Stimulated activated CD4-positive, alpha-beta T cell treated with anti-CD3 and anti-CD28 coated beads, Interleukin-1b, Interleukin-23, amount 100 ng/mL, for 1 hour (primary cell): Measurements from ENCODE around the gene UCKL1.
"Not testable (repeated sequence)": the region's sequence is repeated elsewhere in the genome, so short reads cannot be mapped to it uniquely, and the experiment has no call there.

Source experiments
- DNase-seq, 2 donors: peaks; one replicate each; pipeline ENCODE4 v3.0.0-alpha.2; 2020; ENCODE audit warnings: low read depth in 2 of 2

UCKL1 gene

DNA sequence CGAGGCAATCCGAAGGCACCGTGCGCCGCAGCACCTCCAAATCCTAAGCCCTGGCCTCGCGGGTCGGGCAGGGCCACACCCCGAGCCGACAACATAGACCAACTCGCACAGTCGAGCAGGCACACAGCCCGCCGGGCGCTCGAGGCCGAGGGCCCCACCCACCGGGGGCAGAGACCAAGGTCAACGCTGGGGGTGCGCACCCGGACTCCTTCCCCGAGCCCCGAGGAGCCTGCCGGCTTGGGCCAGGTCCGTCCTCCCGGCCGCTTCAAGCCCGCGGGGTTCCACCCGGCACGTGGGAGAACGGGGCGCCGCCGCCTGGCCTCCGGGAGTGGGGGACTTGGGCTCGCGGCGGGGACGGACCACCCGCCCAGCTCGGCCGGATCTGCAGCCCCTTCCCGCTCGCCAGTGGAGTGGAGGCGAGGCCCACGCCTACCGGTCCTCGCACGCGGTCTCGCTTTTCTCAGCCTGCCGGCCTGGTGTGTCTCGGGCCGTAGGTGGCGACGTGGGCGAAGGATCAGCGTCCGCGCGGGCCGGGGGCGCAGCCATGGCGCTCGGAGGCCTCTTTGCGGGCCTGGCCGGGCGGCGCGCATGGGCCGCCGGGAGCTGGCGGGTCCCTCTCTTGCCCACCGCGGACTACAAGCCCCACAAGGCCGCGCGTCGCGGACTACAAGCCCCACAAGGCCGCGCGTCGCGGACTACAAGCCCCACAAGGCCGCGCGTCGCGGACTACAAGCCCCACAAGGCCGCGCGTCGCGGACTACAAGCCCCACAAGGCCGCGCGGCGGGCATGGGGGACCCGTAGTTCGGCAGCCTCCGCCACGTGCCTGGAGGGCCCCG, at the start of gene UCKL1:
Gene UCKL1 (minus strand): TSS at position 590 of the 837 bp plus-strand sequence. CDS start 44 bp downstream, at position 546.
- DNase-seq, result peak; percentile 74 to 80

DNA sequence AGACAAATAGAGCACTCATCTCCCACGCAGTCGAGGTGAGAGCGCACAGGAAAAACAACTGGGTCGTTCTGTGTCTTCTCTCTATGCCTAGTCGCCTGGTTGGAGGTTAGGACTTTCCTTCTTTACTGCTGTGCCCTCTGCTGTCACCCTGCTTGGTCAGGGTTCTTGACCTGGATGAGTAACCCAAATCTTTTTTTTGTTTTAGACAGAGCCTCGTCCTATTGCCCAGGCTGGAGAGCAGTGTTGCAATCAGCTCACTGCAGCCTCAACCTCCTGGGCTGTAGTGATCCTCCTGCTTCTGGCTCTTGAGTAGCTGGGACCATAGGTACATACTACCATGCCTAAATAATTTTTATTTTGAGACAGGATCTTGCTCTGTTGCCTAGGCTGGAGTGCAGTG, 49.2 kb upstream of the UCKL1 start:
- DNase-seq, result no peak

DNA sequence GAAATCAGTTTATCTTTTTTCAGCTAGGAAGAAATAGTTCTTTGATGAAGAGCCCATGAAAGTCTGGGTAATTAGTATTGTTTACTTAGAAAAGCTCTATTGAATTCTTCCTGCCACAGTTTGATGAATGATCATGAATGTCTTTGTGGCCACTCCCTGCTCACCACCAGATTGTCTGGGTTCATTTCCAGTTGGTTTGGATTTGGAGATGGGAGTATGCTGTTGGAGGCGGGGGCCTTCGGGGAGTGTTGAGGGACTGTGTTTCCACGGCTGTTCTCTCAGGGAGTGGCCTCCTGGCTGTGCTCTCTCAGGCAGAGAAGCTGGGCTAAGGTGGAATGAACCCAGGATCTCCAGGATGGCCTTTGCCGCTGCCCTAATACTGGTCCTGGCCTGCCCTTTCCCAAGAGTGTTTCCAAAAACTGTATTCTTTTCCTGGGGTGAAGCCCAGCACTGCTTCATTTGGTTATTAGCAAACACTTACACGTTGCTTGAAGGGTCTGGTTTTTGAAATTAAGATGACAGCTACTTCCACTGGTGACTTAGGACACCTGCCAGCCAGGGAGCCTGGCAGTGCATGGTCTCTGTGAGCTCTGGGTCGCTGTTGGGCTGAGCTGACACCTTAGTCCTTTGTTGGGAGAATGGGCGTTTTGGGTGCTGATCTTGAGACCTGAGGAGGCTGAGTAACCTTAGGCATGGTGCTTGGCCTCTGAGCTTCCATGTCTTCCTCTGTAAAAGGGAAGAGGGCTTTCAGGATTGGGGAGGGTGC, 47.9 kb upstream of the UCKL1 start:
- DNase-seq, result no peak

DNA sequence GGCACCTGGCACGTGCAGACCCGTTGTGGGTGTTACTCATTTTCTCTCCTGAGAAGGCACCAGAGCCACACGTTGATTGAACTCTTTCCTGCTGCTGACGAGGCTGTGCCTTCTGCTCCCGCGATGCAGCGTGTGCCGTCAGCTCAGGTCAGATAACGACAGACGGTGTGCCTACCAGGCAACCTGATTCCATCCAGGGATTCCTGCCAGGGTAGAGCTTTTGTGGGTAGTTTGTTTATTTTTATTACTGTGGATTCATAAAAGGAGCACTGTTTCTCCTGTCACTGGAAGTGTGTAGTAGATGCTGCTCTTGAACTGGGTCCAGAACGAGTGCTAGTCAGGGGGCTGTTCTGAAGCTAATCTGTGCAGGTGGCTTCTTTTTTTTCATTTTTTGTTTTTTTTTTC, 45.4 kb upstream of the UCKL1 start:
- DNase-seq, result no peak

DNA sequence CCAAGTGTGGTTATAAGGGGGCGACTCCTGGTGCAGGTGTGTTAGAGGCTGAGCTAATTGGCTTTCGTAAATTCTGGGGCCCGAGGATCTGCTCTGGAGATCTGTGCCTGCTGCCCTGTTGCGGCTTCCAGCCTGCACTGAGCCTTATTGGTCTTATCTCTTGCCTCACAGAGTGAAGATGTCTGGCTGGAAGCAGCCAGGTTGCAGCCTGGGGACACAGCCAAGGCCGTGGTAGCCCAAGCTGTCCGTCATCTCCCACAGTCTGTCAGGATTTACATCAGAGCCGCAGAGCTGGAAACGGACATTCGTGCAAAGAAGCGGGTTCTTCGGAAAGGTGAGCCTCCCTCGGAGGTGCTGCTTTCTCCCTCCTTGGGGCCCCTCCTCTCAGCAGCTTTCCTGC, 44.7 kb upstream of the UCKL1 start:
- no peak for DNase-seq

DNA sequence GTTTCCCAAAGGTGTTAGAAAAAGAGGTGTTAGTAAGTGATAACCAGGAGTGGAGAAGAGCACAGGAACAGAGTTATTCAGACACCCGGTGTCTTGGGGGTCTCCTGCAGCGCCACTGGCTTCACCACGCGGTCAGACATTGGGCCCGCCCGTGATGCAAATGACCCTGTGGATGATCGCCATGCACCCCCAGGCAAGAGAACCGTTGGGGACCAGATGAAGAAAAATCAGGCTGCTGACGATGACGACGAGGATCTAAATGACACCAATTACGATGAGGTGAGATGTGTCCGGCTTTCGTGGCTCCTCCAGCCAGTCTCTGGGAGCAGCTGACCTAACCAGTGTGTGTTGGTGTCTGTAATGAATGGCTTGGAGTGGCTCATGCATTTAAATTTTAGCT, 26.7 kb upstream of the UCKL1 start:
- DNase-seq, result no peak

DNA sequence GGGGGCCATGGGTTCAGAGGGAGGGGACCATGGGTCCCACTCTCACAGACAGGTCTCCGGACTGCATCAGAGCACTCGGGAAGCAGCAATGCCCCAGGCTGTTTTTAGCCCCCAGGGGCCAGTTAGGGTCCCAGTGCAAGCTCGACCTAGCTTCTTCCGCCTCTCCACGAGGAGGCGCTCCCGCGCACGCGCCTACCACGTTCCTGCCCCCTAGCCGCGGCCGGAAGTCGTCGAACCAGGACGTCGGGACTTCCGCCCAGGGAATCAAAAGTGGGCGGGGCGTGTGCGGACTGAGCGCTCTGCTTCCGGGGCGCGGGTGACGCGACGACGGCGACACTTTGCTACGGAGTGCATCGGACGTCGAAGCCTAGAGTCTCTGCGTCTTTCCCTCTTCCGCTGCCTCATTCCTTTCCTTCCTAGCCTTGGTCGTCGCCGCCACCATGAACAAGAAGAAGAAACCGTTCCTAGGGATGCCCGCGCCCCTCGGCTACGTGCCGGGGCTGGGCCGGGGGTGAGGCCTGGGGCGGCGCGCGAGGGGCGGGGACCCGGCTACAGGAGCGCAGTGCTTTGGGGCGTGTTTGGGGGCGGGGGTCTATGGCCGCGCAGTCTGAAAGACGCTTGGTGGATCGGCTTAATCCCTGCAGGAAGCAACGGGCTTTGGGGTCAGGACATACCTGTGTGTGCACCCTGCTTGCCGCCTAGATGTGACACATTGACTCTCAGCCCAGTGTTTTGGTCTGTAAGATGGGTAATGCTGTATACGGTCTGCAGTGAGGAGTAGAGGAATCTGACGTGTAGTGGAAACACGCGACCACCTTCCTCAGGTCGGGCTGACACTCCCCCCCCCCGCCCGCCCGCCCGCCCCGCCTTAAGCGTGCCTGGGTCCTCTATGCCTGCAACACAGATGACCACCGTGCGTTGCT, 24.9 kb upstream of the UCKL1 start, which contains the start of gene PRPF6:
Gene PRPF6 (plus strand): TSS at position 327 of the 923 bp plus-strand sequence. CDS start 114 bp downstream, at position 441.
- DNase-seq, result peak; percentile 85 to 91

DNA sequence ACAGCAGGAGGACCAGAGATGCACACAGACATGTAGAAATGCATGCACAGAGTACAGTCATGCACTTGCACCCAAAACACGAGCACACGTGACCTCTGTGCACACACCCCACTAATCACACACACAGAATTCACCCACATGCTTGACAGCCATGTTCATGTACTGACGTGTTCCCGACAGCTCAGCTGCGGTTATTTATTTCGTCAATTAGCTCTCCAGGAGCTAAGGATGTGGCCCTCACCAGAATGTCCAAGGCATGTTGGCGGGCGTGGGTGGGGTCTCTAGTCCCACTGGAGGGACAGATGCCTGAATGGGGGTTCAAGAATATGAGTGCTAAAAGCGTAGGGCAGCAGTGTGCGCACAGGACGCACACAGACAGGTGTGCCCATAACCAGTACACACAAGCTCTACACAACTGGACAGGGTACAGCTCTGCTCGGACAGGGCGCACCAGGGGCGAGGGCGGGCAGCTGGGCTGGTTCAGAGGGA, 24.1 kb upstream of the UCKL1 start:
- no peak for DNase-seq

DNA sequence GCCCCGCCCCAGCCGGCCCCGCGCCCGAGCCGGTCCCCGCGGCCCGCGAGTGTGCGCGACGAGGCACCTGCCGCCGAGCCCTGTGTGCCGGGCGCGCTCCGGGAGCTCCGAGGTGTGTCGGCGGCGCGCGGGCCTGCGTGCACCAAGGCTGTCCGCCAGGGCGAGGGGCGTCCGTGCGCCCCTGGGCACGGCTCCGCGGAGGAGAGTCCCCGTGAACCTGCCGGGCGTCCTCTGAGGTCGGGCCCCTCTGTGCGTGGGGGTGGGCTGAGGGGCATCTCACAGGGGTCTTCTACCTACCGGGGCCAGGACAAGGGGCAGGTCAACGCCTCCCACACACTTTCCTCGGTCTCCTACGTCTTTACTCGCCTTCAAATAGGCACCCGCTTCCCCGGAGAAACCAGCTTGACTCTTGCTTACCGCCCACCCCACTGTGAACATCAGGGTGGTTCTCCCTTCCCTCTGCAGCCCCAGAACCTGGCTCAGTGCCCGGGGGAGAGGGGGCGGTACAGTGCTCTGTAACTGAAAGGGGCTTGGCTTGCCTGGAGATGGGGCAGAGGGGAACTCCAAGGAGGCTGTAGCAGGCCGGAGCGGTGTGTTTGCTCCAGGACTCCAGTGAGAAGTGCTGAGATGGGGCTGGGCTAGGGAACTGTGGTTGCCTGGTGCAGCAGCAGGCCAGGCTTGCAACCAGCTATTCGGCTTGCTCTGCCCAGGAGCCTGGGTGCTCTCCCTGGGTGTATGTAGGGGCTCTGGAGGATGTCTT, 23.5 kb upstream of the UCKL1 start, which contains the start of gene SAMD10:
Gene SAMD10 (minus strand): TSS at position 86 of the 760 bp plus-strand sequence. CDS start 175 bp downstream, outside the sequence.
- DNase-seq, result peak in 1 of 2 donors; percentile 77

DNA sequence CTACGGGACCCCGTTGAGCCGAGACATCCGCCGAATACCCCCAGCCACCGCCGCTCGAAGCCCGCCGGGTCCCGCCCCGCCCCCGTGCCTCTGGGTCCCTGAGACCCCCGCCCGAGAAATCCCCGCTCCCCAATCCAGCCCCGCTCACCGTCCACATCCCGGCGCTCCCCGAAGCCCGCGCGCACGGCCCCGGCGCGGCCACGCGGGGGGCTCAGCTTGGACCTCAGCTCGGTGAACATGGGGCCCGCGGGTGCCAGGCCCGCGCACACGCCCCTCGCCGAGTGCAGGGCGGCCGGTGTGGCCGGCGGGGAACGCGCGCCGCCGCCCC, 23.0 kb upstream of the UCKL1 start:
- no peak for DNase-seq

DNA sequence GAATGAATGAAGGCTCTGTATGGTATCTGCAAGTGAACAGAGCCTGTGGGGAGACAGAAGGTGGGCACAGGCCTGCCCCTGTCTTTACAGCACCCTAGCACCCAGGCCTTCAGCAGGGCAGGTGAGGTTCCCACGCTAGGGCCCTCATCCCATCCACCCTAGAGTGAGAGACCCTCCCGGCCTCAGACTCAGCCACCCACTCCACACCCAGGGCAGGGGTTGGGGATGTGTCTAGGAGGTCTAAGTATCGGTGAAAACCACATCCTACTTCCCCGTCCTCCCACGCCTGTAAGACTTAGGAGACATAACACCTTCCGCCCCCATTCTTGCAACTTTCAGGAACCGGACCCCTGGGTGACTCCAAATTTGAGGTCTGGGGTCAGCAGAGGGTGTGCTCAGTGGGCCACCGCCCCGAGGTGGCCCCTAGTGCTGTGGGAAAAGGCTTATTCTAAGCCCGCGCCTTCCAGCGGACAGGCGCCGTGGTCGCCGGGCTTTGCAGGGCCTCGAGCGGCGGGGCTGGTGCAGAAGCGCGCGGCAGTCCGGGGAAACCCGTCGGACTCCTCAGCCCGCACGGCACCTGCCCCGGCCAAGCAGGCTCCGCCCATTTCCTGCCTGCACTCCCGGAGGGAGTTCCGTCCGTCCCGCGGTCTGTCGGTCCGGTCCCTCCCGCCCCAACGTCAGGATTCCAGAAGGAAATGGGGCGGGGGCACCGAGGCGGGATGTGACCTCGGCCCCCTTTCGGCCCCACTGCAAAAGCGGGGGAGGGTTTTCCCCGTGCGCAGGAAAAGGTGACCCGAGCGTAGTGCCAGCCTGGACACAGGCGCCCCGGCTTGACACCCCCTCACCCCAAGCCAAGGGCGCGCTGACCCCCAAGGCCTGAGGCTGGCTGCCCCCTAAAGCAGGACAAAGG, 22.4 kb upstream of the UCKL1 start:
- DNase-seq, result no peak

DNA sequence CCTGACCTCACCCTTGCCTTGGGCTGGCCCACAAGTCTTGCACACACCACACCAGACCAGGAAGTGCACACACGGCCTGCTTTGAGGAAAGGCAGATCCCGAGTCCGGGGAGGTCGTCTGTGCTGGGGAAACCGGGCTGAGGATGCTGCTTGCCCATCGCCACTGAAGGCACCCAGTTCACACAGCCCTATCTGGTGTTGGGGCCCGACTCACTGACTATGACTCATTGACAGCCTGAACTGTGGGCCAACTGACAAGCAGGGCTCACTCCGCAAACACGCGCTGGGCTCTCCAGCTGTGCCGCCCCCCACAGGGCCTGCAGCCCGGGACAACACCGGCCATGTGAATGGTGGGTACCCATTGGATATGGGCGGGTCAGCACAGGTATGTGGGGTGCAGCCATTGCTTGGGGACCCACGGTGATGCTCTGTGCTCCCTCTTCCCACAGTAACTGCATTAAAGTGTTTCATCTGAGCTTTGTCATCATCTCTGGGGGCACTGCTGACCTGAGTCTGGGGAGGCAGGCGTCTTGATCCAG, 21.6 kb upstream of the UCKL1 start:
- DNase-seq, result no peak

DNA sequence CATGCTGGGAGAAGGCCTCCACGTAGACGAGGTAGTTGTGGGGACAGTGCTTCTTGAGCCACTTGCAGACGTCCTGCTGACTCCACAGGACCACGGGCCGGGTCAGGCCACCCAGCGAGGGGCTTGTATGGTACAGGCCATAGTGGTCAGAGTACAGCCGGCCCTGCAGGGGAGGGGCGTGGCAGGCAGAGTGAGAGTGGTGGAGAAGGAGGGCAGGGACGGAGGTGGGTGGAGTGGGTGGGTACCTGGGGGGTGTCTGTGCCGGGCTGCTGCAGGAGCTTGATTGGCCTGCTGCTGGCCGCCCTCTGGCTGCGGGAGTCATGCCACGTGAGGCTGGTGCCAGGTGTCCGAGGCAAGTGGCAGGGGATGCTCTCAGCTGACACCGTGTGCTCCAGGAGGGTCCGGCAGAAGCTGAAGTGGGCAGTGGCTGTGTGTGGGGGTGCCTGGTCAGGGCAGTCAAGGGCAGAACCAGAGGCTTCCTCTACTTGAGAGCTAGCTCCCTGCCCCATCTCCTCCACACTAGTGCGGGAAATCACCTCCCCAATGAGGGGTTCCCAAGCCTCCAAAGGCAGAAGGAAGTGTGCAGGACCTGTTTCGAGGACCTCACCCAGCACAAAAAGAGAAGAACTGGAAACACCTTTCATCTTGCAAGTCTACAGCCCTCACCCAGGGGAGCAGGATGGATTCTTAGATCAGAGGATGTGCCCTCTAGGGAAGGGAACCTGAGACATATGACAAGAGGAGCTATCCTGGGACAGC, 20.9 kb upstream of the UCKL1 start:
- no peak for DNase-seq

DNA sequence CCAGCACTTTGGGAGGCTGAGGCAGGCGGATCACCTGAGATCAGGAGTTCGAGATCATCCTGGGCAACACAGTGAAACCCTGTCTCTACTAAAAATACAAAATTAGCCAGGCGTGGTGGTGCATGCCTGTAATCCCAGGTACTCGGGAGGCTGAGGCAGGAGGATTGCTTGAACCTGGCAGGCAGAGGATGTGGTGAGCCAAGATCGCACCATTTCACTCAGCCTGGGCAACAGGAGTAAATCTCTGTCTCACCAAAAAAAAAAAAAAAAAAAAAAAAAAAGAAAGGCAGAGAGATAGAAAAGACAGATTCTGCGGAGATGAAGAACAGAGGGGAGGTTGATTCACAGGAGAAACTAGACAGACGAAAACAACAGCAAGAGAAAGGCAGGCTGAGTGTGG, 20.3 kb upstream of the UCKL1 start:
- not testable (repeated sequence) for DNase-seq

DNA sequence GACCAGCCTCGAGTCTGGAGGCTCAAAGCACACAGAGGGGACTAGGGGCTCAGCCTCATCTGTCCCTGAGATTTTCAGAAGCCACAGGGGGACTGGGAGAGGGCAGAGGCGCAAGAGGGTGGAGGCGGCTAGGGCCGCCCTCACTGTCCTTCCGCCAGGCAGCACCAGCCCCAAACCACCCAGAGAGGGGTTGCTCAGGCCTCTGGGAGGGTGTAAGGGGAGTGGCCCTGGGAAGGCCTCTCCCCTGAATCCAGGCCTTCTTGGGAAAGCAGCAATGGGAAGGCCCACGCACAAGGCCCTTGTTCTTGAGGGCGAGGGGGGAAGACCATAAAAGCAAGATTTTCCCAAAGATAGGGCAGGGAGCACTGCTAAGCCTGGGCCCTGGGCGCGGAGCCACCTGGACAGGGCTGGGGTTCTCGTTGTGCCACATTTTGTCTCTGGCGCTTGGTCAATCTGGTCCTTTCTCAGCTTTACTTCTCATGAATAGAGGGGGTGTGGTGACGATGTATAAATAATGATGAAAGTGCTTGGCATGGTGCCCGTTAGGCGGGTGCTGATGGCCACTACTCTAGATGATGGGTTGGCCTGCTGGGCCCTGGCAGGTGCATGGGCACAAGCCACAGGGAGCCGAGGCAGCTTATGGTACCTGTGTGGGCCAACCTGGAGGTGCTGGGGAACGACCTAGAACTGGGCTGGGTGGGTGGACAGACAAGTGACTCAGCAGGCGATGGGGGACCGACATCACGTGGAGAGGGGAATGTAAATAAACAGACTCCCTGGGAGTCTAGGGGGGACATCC, 18.4 kb upstream of the UCKL1 start:
- no peak for DNase-seq

DNA sequence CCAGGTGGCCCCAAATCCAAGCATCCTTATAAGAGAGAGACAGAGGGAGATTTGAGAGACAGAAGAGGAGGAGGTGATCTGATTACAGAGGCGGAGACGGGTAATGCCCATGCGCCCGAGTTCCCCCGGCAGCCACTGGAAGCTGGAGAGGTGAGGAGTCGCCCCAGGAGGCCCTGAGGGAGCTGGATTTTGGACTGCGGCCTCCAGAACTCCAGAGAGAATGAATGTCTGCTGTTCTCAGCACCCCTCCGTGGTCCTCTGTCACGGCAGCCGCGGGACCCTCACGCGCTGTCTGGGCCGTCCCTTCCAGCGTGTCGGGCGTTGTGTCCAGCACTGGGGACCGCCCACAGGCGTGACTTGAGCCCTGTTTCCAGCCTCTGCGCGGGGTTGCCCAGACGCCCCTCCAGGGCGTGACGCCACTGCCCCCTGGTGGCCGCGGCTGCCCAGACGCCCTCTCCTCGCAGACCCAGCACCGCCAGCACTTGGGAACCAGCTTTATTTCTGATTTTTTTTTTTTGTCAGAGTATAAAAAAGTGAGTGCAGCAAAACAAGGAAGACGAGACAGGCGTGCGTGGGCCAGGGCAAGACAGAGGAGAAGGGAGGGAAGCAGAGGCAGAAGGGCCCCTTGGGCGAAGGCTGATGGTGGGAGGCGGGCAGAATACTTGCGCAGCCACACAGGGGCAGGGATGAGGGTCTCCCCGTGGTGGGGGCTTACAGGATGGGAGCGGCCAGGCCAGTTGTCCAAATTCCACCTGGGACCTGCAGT, 17.6 kb upstream of the UCKL1 start:
- DNase-seq, result peak in 1 of 2 donors; percentile 80

DNA sequence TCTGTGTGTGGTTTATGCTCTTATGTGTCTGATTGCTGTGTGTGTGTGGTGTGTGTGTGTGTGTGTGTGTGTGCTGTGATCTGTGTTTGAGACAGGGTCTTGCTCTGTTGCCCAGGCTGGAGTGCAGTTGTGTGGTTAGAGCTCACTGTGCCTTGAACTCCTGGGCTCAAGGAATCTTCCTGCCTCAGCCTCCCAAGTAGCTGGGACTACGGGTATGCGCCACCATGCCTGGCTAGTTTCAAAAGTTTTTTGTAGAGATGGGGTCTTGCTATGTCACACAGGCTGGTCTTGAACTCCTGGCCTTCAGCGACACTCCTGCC, 16.9 kb upstream of the UCKL1 start:
- DNase-seq, result no peak
